ENCODE data around the gene LCN6. TPM values are rescaled to one million over a fixed set of nuclear protein-coding genes. Genes with fewer than 3 reads are reported as not detected.

LCN6 gene
- total and polyA plus RNA-seq, 9 of the 15 experiments (the other 6 are each of a cell fraction or from before 2014, with no cell fraction given), result 0.10 to 0.45 (median 0.37) TPM; not detected in 5

DNA sequence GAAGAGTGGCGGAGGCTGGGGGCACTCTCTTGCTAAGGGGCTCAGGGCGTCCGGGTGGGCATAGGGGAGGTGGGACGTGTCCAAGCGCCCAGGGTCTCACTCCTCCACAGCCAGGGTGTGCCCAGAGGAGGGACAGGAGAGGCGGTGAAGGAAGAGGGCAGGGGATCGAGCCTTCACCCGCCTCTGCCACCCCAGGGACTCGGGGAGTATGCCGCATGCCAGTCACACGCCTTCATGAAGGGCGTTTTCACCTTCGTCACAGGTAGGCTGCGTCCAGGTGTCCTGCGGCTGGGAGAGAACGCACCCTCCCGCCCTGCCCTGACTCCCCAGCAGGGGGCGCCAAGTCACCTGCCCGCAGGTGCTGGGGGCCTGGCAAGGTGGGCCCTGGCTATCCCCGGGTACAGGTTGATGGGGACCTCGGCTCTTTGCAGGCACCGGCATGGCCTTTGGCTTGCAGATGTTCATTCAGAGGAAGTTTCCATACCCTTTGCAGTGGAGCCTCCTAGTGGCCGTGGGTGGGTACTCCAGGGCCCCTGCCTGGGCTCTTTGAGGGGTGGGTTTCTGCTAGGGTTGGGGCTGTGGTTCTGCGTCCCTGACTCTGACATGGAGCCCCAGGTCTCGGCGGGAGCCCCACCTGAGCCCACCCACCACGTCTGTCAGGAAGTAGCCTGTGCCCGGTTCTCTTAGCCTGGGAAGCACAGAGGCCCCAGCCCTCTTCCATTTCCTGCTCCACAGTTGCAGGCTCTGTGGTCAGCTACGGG is 43.4 kb upstream of the LCN6 start (continued):
- TF ChIP-seq, protein P1, sequence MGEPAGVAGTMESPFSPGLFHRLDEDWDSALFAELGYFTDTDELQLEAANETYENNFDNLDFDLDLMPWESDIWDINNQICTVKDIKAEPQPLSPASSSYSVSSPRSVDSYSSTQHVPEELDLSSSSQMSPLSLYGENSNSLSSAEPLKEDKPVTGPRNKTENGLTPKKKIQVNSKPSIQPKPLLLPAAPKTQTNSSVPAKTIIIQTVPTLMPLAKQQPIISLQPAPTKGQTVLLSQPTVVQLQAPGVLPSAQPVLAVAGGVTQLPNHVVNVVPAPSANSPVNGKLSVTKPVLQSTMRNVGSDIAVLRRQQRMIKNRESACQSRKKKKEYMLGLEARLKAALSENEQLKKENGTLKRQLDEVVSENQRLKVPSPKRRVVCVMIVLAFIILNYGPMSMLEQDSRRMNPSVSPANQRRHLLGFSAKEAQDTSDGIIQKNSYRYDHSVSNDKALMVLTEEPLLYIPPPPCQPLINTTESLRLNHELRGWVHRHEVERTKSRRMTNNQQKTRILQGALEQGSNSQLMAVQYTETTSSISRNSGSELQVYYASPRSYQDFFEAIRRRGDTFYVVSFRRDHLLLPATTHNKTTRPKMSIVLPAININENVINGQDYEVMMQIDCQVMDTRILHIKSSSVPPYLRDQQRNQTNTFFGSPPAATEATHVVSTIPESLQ (CRISPR knock-in tag; IDR thresholded peaks at IDR 0.05), result 0 out of 2 replicates have a peak, but pooled peaks have one; percentile 89
- TF ChIP-seq, protein P2, sequence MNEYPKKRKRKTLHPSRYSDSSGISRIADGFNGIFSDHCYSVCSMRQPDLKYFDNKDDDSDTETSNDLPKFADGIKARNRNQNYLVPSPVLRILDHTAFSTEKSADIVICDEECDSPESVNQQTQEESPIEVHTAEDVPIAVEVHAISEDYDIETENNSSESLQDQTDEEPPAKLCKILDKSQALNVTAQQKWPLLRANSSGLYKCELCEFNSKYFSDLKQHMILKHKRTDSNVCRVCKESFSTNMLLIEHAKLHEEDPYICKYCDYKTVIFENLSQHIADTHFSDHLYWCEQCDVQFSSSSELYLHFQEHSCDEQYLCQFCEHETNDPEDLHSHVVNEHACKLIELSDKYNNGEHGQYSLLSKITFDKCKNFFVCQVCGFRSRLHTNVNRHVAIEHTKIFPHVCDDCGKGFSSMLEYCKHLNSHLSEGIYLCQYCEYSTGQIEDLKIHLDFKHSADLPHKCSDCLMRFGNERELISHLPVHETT (CRISPR knock-in tag; conservative IDR thresholded peaks at IDR 0.05 in 1 of 2, IDR thresholded peaks at IDR 0.05 in 1 of 2), result no peak
- TF ChIP-seq RFX1 (IDR thresholded peaks at IDR 0.05) (no peak), NRF1 (conservative IDR thresholded peaks at IDR 0.05 in 1 of 2, IDR thresholded peaks at IDR 0.05 in 1 of 2) (no peak), ZC3H8 (IDR thresholded peaks at IDR 0.05) (no peak), RB1 (IDR thresholded peaks at IDR 0.05; ENCODE audit: low read depth) (peak; percentile 82), POLR2G (IDR thresholded peaks at IDR 0.05; ENCODE audit: low read depth, low read length) (peak; percentile 28), SMC3 (conservative IDR thresholded peaks at IDR 0.05; ENCODE audit: insufficient read depth, low read depth, low read length) (peak; percentile 23), ZNF766 (CRISPR knock-in tag; conservative IDR thresholded peaks at IDR 0.05) (no peak), ERF (CRISPR knock-in tag; IDR thresholded peaks at IDR 0.05) (no peak), NCOR1 (IDR thresholded peaks at IDR 0.05) (no peak), STAG1 (CRISPR knock-in tag; IDR thresholded peaks at IDR 0.05; ENCODE audit: borderline replicate concordance) (peak; percentile 49), ZFP1 (CRISPR knock-in tag; IDR thresholded peaks at IDR 0.05) (no peak), PHF8 (IDR thresholded peaks at IDR 0.05; ENCODE audit: borderline replicate concordance, low read length) (no peak; the same call in 1 of the 2 replicates), SRSF7 (optimal IDR thresholded peaks at IDR 0.05; ENCODE audit: low read depth, low read length) (no peak), ZNF77 (CRISPR knock-in tag; IDR thresholded peaks at IDR 0.05) (no peak), IFI16 (CRISPR knock-in tag; IDR thresholded peaks at IDR 0.05) (no peak), ZNF707 (CRISPR knock-in tag; conservative IDR thresholded peaks at IDR 0.05) (no peak)
- TF ChIP-seq, protein P3, sequence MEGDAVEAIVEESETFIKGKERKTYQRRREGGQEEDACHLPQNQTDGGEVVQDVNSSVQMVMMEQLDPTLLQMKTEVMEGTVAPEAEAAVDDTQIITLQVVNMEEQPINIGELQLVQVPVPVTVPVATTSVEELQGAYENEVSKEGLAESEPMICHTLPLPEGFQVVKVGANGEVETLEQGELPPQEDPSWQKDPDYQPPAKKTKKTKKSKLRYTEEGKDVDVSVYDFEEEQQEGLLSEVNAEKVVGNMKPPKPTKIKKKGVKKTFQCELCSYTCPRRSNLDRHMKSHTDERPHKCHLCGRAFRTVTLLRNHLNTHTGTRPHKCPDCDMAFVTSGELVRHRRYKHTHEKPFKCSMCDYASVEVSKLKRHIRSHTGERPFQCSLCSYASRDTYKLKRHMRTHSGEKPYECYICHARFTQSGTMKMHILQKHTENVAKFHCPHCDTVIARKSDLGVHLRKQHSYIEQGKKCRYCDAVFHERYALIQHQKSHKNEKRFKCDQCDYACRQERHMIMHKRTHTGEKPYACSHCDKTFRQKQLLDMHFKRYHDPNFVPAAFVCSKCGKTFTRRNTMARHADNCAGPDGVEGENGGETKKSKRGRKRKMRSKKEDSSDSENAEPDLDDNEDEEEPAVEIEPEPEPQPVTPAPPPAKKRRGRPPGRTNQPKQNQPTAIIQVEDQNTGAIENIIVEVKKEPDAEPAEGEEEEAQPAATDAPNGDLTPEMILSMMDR (IDR thresholded peaks at IDR 0.05 in 2 of 3, conservative IDR thresholded peaks at IDR 0.05 in 1 of 3; ENCODE audit: insufficient read depth in 2 of 3, low read depth in 1 of 3, low read length in 3 of 3), result peak; percentile 93 to 100 (median 99)
- TF ChIP-seq, protein P4, sequence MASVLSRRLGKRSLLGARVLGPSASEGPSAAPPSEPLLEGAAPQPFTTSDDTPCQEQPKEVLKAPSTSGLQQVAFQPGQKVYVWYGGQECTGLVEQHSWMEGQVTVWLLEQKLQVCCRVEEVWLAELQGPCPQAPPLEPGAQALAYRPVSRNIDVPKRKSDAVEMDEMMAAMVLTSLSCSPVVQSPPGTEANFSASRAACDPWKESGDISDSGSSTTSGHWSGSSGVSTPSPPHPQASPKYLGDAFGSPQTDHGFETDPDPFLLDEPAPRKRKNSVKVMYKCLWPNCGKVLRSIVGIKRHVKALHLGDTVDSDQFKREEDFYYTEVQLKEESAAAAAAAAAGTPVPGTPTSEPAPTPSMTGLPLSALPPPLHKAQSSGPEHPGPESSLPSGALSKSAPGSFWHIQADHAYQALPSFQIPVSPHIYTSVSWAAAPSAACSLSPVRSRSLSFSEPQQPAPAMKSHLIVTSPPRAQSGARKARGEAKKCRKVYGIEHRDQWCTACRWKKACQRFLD (CRISPR knock-in tag; IDR thresholded peaks at IDR 0.05), result no peak

Measured in K562 (cell line).